WTC11 (cell line): ENCODE results near the gene ARHGAP20.

Source experiments
- CDX4 ChIP-seq: fragments of 250-450 bp; sonication (Bioruptor Pico); IDR thresholded peaks from 2 replicates; pipeline ENCODE4 v1.9.0; 2021; ENCODE audit warnings: moderate library complexity, mild to moderate bottlenecking, inconsistent platforms, borderline replicate concordance
- CREB1 ChIP-seq: sonication (generic); formaldehyde crosslinking; IDR thresholded peaks from 2 replicates; pipeline ENCODE4 v1.8.0; 2023; ENCODE audit warnings: mild to moderate bottlenecking, missing genetic modification reagents
- CTCF ChIP-seq: fragments of 200-600 bp; IDR thresholded peaks from 2 replicates; pipeline ENCODE4 v1.8.0; 2022; ENCODE audit warnings: antibody characterized with exemption
- E2F1 ChIP-seq: sonication (generic); formaldehyde crosslinking; IDR thresholded peaks from 2 replicates; pipeline ENCODE4 v1.8.0; 2022; ENCODE audit warnings: mild to moderate bottlenecking, missing genetic modification reagents
- ESRRA ChIP-seq: sonication (generic); formaldehyde crosslinking; IDR thresholded peaks from 2 replicates; pipeline ENCODE4 v1.8.1; 2022; ENCODE audit warnings: mild to moderate bottlenecking, missing genetic modification reagents, borderline replicate concordance
- FOXP1 ChIP-seq: sonication (generic); formaldehyde crosslinking; IDR thresholded peaks from 2 replicates; pipeline ENCODE4 v1.8.0; 2022; ENCODE audit warnings: missing genetic modification reagents, mild to moderate bottlenecking, moderate library complexity, borderline replicate concordance
- MAX ChIP-seq: sonication (generic); formaldehyde crosslinking; IDR thresholded peaks from 2 replicates; pipeline ENCODE4 v1.8.0; 2022; ENCODE audit warnings: mild to moderate bottlenecking, missing genetic modification reagents
- MLX ChIP-seq: sonication (generic); formaldehyde crosslinking; IDR thresholded peaks from 2 replicates; pipeline ENCODE4 v1.8.1; 2023; ENCODE audit warnings: mild to moderate bottlenecking, missing genetic modification reagents, moderate library complexity
- TEAD4 ChIP-seq: sonication (generic); formaldehyde crosslinking; IDR thresholded peaks from 2 replicates; pipeline ENCODE4 v1.8.0; 2022; ENCODE audit warnings: mild to moderate bottlenecking, missing genetic modification reagents
- USF1 ChIP-seq: sonication (generic); formaldehyde crosslinking; IDR thresholded peaks from 2 replicates; pipeline ENCODE4 v1.8.0; 2022; ENCODE audit warnings: mild to moderate bottlenecking, missing genetic modification reagents
- USF2 ChIP-seq: sonication (generic); formaldehyde crosslinking; IDR thresholded peaks from 2 replicates; pipeline ENCODE4 v1.8.1; 2023; ENCODE audit warnings: mild to moderate bottlenecking, missing genetic modification reagents, moderate library complexity
- ZMAT4 ChIP-seq: fragments of 250-450 bp; sonication (Bioruptor Pico); IDR thresholded peaks from 2 replicates; pipeline ENCODE4 v1.9.0; 2021; ENCODE audit warnings: mild to moderate bottlenecking
- ZNF232 ChIP-seq: sonication (generic); formaldehyde crosslinking; IDR thresholded peaks from 2 replicates; pipeline ENCODE4 v1.8.0; 2022; ENCODE audit warnings: mild to moderate bottlenecking, missing genetic modification reagents
- ZNF425 ChIP-seq: fragments of 250-450 bp; sonication (Bioruptor Pico); conservative IDR thresholded peaks from 2 replicates; pipeline ENCODE4 v1.9.0; 2021; ENCODE audit warnings: mild to moderate bottlenecking

- TF ChIP-seq CDX4 (CRISPR knock-in tag) (no peak), ESRRA (CRISPR knock-in tag) (no peak), ZMAT4 (CRISPR knock-in tag) (no peak), CTCF (no peak), MLX (CRISPR knock-in tag) (no peak), E2F1 (CRISPR knock-in tag) (no peak), MAX (no peak), TEAD4 (CRISPR knock-in tag) (no peak), ZNF425 (CRISPR knock-in tag) (no peak), CREB1 (CRISPR knock-in tag) (no peak), ZNF232 (CRISPR knock-in tag) (no peak), USF2 (CRISPR knock-in tag) (no peak), USF1 (CRISPR knock-in tag) (no peak), FOXP1 (CRISPR knock-in tag) (no peak)
Observed at GRCh38 chr11:110600322-110600721, 111.9 kb downstream of the ARHGAP20 start.
